IMR-90 (cell line): ENCODE measurements around the gene CNTN3. TPM values are rescaled to one million over a fixed set of nuclear protein-coding genes. Genes with fewer than 3 reads are reported as not detected.

Experiments used
- ATAC-seq: fragments of 200-7000 bp; cut with Tn5 transposase; 2 replicates; pipeline ENCODE4 v1.9.1; 2020; ENCODE audit warnings: low read depth, mild to moderate bottlenecking, moderate library complexity
- BruUV-seq: library from RNA; stranded (reverse); fragments of 400-500 nt; replicated peaks from 2 replicates; lab custom pipeline; 2021; lab: Mats Ljungman, UMichigan
- CTCF ChIA-PET: fragments of 300-600 bp; formaldehyde crosslinking; extraction: SDS; loops from one replicate; lab custom pipeline; 2021; ENCODE audit warnings: antibody characterized with exemption; lab: Yijun Ruan, JAX
- POLR2A ChIA-PET: fragments of 300-600 bp; sonication (Branson Sonifier 250); formaldehyde crosslinking; loops from one replicate; lab custom pipeline; 2022; ENCODE audit warnings: antibody characterized with exemption; ENCODE audit not compliant: unreplicated experiment; lab: Charles Lee
- DNase-seq: peaks from one replicate; pipeline ENCODE4 v3.0.0; 2013
- H2AFZ ChIP-seq: replicated peaks from 2 replicates; pipeline ENCODE3; 2013; ENCODE audit warnings: low read length, mild to moderate bottlenecking; ENCODE audit not compliant: poor library complexity
- H2AK5ac ChIP-seq: 2 replicates; pipeline ENCODE4 v1.6.1; 2013; ENCODE audit warnings: low read depth, low read length, inconsistent platforms
- H2AK9ac ChIP-seq: replicated peaks from 2 replicates; pipeline ENCODE3; 2013; ENCODE audit warnings: mild to moderate bottlenecking, low read depth, low read length, moderate library complexity; ENCODE audit not compliant: poor library complexity
- H2BK120ac ChIP-seq: 2 replicates; pipeline ENCODE4 v1.6.1; 2013; ENCODE audit warnings: low read depth, low read length, inconsistent platforms
- H2BK15ac ChIP-seq: 3 replicates; pipeline ENCODE4 v1.6.1; 2013; ENCODE audit warnings: low read depth, low read length, inconsistent platforms
- H2BK20ac ChIP-seq: 2 replicates; pipeline ENCODE4 v1.6.1; 2013; ENCODE audit warnings: low read depth, mild to moderate bottlenecking, inconsistent platforms, low read length, moderate library complexity
- H2BK5ac ChIP-seq: 2 replicates; pipeline ENCODE4 v1.6.1; 2013; ENCODE audit warnings: mild to moderate bottlenecking, low read depth, low read length, inconsistent platforms; ENCODE audit not compliant: poor library complexity, severe bottlenecking
- H3K14ac ChIP-seq: replicated peaks from 2 replicates; pipeline ENCODE4 v1.6.1; 2013; ENCODE audit warnings: low read depth, low read length, inconsistent platforms
- H3K18ac ChIP-seq: 2 replicates; pipeline ENCODE4 v1.6.1; 2013; ENCODE audit warnings: low read depth, low read length, control low read depth
- H3K23ac ChIP-seq: 2 replicates; pipeline ENCODE4 v1.6.1; 2013; ENCODE audit warnings: low read depth, low read length, inconsistent platforms
- H3K27ac ChIP-seq: 2 replicates; pipeline ENCODE4 v1.5.1; 2013; ENCODE audit warnings: mild to moderate bottlenecking, control low read depth, low read length; ENCODE audit not compliant: insufficient read depth
- H3K27me3 ChIP-seq: 2 replicates; pipeline ENCODE4 v1.6.1; 2013; ENCODE audit warnings: low read length; ENCODE audit not compliant: control insufficient read depth, insufficient read depth
- H3K36me3 ChIP-seq: 2 replicates; pipeline ENCODE4 v1.6.1; 2013; ENCODE audit warnings: low read length, mixed read lengths; ENCODE audit not compliant: control insufficient read depth, insufficient read depth
- H3K4ac ChIP-seq: 2 replicates; pipeline ENCODE4 v1.6.1; 2013; ENCODE audit warnings: low read depth, low read length, inconsistent platforms
- H3K4me1 ChIP-seq: 2 replicates; pipeline ENCODE4 v1.6.1; 2013; ENCODE audit warnings: low read length, mixed read lengths; ENCODE audit not compliant: control insufficient read depth, insufficient read depth
- H3K4me2 ChIP-seq: 2 replicates; pipeline ENCODE4 v1.6.1; 2013; ENCODE audit warnings: low read depth, mild to moderate bottlenecking, control low read depth, low read length, moderate library complexity
- H3K4me3 ChIP-seq: 2 replicates; pipeline ENCODE4 v1.5.1; 2013; ENCODE audit warnings: low read depth, mild to moderate bottlenecking, control low read depth, low read length, moderate library complexity; ENCODE audit not compliant: insufficient read depth
- H3K56ac ChIP-seq: 2 replicates; pipeline ENCODE4 v1.6.1; 2013; ENCODE audit warnings: low read length, inconsistent platforms; ENCODE audit not compliant: insufficient read depth; ENCODE audit errors: extremely low read depth
- H3K79me1 ChIP-seq, 2 experiments: 2 replicates each; pipeline ENCODE4 v1.6.1; 2013; ENCODE audit warnings: low read length in 2 of 2, inconsistent platforms in 1 of 2, low read depth in 1 of 2
- H3K9ac ChIP-seq: 2 replicates; pipeline ENCODE4 v1.6.1; 2013; ENCODE audit warnings: low read depth, low read length, control low read depth
- H3K9me1 ChIP-seq: 2 replicates; pipeline ENCODE4 v1.6.1; 2013; ENCODE audit warnings: low read length, inconsistent platforms; ENCODE audit not compliant: insufficient read depth
- H3K9me3 ChIP-seq: 2 replicates; pipeline ENCODE4 v1.6.1; 2013; ENCODE audit warnings: low read length; ENCODE audit not compliant: control insufficient read depth, insufficient read depth
- H4K20me1 ChIP-seq: 2 replicates; pipeline ENCODE4 v1.6.1; 2013; ENCODE audit warnings: low read length, inconsistent platforms; ENCODE audit not compliant: insufficient read depth
- H4K5ac ChIP-seq: 2 replicates; pipeline ENCODE4 v1.6.1; 2013; ENCODE audit warnings: mild to moderate bottlenecking, low read depth, low read length, control low read depth
- H4K8ac ChIP-seq, 2 experiments: 2 replicates each; pipeline ENCODE4 v1.6.1; 2013; ENCODE audit warnings: low read depth in 2 of 2, low read length in 2 of 2, control low read depth in 1 of 2, inconsistent platforms in 1 of 2
- H4K91ac ChIP-seq: 2 replicates; pipeline ENCODE4 v1.6.1; 2013; ENCODE audit warnings: low read depth, low read length, inconsistent platforms; ENCODE audit not compliant: insufficient read depth
- CEBPB ChIP-seq: IDR thresholded peaks from 2 replicates; pipeline ENCODE4 v1.6.1; 2012; ENCODE audit warnings: low read depth, low read length, improper control_type of control experiment
- RCOR1 ChIP-seq: IDR thresholded peaks from 2 replicates; pipeline ENCODE4 v1.6.1; 2012; ENCODE audit warnings: mild to moderate bottlenecking, low read length, improper control_type of control experiment; ENCODE audit not compliant: insufficient replicate concordance
- WGBS, 2 experiments: methylation state at CpG; one replicate each; pipeline versions ENCODE4 v1.1.5 to v1.1.7; 2013; ENCODE audit warnings: missing lambda C conversion rate in 2 of 2; ENCODE audit not compliant: insufficient read length in 1 of 2; ENCODE audit errors: extremely low coverage in 2 of 2; 5-methylcytosine and 5-hydroxymethylcytosine counted together
- dilution Hi-C: fragments of 300-500 bp; cut with HindIII; formaldehyde crosslinking; loops from one replicate; pipeline ENCODE4 v1.14.3; 2018; ENCODE audit warnings: low sequenced_read_pairs; ENCODE audit not compliant: unreplicated experiment
- in situ Hi-C: fragments of 300-500 bp; cut with MboI; formaldehyde crosslinking; loops from 3 replicates; pipeline ENCODE4 v1.14.3; 2019; ENCODE audit warnings: low sequenced_read_pairs, inconsistent platforms, mixed read lengths
- intact Hi-C: fragments of 100-400 bp; cut with micrococcal nuclease; formaldehyde crosslinking; loops from 2 replicates; pipeline ENCODE4 v1.10.0; 2022
- polyA plus RNA-seq, 3 experiments: library from polyadenylated mRNA; depleted of rRNA; stranded (reverse); fragments of >200 nt; gene quantifications; 2 replicates each; pipeline ENCODE4 v1.2.3, GENCODE V29; 2012; ENCODE audit warnings: low replicate concordance in 1 of 3
- total RNA-seq: library from RNA; depleted of rRNA; stranded (reverse); fragments of >200 nt; gene quantifications from 2 replicates; pipeline ENCODE4 v1.2.3, GENCODE V29; 2012

The CNTN3 gene
- total and polyA plus RNA-seq, 2 of the 4 experiments (the other 2 are of a cell fraction): 3.5 to 3.6 TPM

DNA sequence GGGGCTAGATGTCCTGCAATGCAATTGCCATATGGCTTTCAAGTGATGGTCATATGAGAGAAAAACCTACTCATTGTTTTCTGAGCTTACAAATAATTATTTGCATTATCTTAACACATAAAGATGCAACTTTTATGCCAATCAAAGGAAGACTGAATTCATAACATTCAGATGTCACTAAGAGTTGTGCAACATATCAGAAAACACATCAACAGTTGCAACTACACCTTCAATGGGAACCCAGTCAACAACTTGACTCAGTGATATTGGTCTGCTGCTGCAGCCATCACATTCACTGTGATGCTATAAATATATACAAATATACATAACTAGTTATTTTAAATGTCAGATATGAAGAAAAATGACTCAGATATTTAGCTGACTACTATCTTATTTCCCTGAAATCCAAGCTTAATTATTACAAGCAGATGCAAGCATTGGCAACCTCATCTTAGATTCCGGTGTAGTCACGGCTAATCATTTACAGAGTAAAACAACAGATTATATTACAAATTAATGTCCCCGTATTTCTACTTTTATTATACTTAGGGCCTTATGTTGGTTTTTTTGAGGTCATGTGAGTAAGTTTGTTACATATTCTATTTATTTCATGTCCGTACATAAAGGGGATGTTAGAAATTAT lies 23.7 kb downstream of the CNTN3 start:
- no peak overlapping the region for H3K14ac ChIP-seq
- H4K20me1 ChIP-seq: no peaks in the 10 kb centered on the region
- POLR2A ChIA-PET: no interaction called here
- H2AFZ ChIP-seq: no peak overlapping the region
- H4K8ac ChIP-seq: no peak overlapping the region
- H3K4ac ChIP-seq: no peak overlapping the region
- peaks cover 0 to 8% of the 10 kb centered on the region in 2 experiments; a peak in 2 of 4 replicates for H3K79me1 ChIP-seq
- H3K4me1 ChIP-seq: peaks cover 6% of the 10 kb centered on the region
- H3K18ac ChIP-seq: no peak overlapping the region
- no peak overlapping the region for H3K9ac ChIP-seq
- no peaks in the 10 kb centered on the region for H3K36me3 ChIP-seq
- CTCF ChIA-PET: interaction anchor here (0.7 to 1.1 kb wide), 2 partner anchors 9 to 91 kb away, joined by 3 read pairs; no protein-coding TSS in a partner anchor
- no peaks in the 10 kb centered on the region for H3K27me3 ChIP-seq
- no peak overlapping the region for H2AK5ac ChIP-seq
- H2BK5ac ChIP-seq: no peak overlapping the region
- H2BK15ac ChIP-seq: no peak overlapping the region
- no peaks in the 10 kb centered on the region for H3K9me1 ChIP-seq
- dilution Hi-C loops: no loop called here
- DNase-seq (no peak), ATAC-seq (no peak)
- H3K4me3 ChIP-seq: no peak overlapping the region
- no peak overlapping the region for H4K5ac ChIP-seq
- no peak overlapping the region for H3K27ac ChIP-seq
- H3K4me2 ChIP-seq: no peak overlapping the region
- no peak overlapping the region for H2BK20ac ChIP-seq
- H3K9me3 ChIP-seq: no peaks in the 10 kb centered on the region
- no CpG with 5 or more reads among the region's 4 CpGs for WGBS, 2 experiments
- BruUV-seq: no TSS peak
- intact Hi-C loops: no loop called here
- no peak overlapping the region for H2AK9ac ChIP-seq
- TF ChIP-seq CEBPB: peak; percentile 56
- TF ChIP-seq RCOR1: no peak
- no peak overlapping the region for H3K56ac ChIP-seq
- H2BK120ac ChIP-seq: no peak overlapping the region
- H3K23ac ChIP-seq: no peak overlapping the region
- in situ Hi-C loops: no loop called here
- H4K91ac ChIP-seq: no peak overlapping the region
